RPMI7951 (cell line): ENCODE data around the gene ETV4. TPM values are rescaled to one million over a fixed set of nuclear protein-coding genes. Genes with fewer than 3 reads are reported as not detected.

Source experiments
- DNase-seq: peaks from one replicate; pipeline ENCODE4 v3.0.0-alpha.2; 2012; ENCODE audit warnings: low read depth
- total RNA-seq: library from RNA; depleted of rRNA; stranded (reverse); fragments of >200 nt; shearing (Covaris generic); gene quantifications from 2 replicates; pipeline ENCODE4 v1.2.3, GENCODE V29; 2014; rRNA removed

ETV4 gene
- 44.2 and 46.9 TPM in 2 replicates for total RNA-seq

- DNase-seq = peak; percentile 94
These were observed at the start of gene ETV4 for GRCh38 chr17:43546319-43547188. ETV4 (minus strand) TSS chr17:43546340; CDS start chr17:43545617, 723 bp downstream.

- no peak for DNase-seq
These were observed 49.3 kb upstream of the ETV4 start for GRCh38 chr17:43595466-43595865.

DNA sequence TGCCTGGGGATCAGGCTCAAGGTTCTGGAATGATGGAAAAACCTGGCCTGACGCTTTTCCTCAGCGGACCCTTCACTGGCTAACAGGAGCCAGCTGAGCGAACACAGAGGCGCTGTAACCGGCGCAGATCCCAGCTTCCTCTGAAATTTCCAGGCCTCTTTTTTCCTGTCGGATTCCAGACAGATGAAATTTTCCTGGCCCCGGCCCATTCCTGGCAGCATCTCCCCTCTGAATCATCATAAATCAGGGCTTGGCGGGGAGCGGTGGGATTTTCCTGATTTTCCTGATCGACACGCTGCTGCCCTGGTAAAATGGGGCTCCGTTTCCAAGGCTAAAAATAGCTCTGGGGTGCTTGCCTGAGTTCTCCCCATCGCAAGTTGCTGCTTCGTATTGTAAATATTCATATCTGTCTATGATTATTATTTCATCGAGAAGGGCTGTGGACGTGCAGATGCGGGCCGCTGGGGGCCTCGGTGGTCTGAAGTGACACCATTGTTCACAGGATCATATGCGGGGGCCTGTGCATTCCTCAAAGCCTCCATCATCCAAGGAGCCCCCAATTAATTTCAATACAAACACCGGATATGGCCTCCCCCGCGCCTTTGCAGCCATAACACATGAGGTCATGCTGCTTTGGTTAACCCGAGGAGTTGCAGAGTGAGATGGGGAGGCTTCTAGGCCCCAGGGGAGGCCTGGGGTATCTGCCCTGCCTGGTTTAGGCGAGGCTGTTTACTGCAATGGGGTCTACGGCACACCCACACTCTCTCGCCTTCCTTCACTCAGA lies 45.8 kb upstream of the ETV4 start:
- peak; percentile 84 for DNase-seq

DNA sequence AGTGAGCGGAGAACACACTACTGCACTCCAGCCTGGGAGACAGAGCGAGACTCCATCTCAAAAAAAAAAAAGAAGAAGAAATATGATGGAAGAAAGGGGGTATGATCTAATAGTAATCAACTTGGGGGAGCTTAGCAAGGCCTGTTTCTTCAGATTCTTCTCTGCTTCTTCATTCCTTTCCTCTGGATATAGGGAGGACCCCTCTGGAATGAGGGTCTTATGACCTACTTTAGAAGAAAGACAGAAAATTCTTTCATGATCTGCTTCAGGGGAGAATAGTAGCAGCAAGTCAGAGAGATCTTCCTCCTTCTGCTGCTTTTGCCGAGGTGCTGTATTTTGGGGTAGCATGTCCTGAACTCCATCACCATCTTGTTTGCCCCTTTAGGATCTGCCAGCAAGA lies 44.9 kb upstream of the ETV4 start:
- no peak for DNase-seq

- DNase-seq = no peak
These were observed 42.7 kb upstream of the ETV4 start for GRCh38 chr17:43588664-43589435.

- no peak for DNase-seq
These were observed 42.0 kb upstream of the ETV4 start for GRCh38 chr17:43588121-43588520.

- no peak for DNase-seq
These were observed 41.5 kb upstream of the ETV4 start for GRCh38 chr17:43587647-43588046.

GRCh38 chr17:43584666-43585102 lies 38.5 kb upstream of the ETV4 start:
- no peak for DNase-seq

DNA sequence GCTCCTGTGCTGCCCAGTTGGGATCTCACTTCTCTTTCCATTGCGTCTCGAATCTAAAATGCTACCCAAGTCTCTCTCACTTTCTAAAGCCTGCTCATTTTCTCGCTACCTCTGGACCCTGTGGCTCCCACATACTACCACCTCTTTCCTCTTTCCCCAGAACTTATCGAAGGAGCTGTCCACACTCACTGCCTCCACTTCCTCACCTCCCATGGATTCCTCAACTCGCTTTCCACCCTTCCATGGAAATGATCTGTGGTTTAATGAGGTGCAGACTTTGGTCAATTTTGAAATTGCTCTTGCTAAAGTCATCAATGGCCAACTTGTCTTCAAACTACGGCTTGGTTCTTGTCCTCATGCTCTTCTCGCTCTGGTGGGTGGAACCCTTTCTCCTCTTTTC lies 37.2 kb upstream of the ETV4 start:
- no peak for DNase-seq

DNA sequence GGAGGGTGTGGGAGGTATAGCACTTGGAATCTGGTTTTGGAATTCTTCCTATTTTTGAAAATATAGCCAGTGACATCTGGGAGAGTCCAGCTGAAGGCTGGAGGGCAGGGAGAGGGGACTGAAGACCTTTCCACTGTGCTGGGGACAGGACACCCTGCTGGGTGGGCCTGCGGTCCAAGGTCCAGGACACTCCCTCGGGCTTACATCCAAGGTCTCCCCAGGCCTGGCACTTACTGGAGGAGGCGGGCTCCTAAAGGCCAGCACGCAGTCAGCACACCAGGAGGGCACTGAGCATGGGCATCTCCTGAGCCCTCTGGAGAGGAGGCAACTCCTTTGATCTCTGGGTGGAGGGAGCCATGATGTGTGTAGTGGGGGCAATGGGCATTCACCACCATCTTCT lies 35.5 kb upstream of the ETV4 start:
- DNase-seq = peak; percentile 64

- DNase-seq = no peak
These were observed 35.0 kb upstream of the ETV4 start for GRCh38 chr17:43581130-43581529.

GRCh38 chr17:43579566-43580140 lies 33.5 kb upstream of the ETV4 start:
- DNase-seq = peak; percentile 91

GRCh38 chr17:43578699-43579565 lies 32.8 kb upstream of the ETV4 start:
- DNase-seq = peak; percentile 95

DNA sequence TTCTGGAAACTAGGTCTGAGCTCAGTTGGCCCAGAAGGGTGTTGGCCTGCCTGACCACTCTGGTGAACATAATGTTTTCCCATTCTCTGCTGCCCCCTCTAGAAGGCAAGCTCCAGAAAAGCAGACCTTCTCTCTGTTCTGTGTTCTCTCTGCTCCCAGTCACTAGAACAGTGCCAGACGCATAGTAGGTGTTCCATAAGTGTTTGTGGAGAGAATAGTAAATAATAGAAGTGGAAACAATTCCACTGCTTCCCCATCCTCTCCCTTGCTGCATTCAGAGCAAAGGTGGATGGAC lies 32.2 kb upstream of the ETV4 start:
- DNase-seq = no peak

GRCh38 chr17:43577664-43578403 lies 31.7 kb upstream of the ETV4 start:
- DNase-seq = no peak

GRCh38 chr17:43576563-43577229 lies 30.6 kb upstream of the ETV4 start:
- peak; percentile 68 for DNase-seq

DNA sequence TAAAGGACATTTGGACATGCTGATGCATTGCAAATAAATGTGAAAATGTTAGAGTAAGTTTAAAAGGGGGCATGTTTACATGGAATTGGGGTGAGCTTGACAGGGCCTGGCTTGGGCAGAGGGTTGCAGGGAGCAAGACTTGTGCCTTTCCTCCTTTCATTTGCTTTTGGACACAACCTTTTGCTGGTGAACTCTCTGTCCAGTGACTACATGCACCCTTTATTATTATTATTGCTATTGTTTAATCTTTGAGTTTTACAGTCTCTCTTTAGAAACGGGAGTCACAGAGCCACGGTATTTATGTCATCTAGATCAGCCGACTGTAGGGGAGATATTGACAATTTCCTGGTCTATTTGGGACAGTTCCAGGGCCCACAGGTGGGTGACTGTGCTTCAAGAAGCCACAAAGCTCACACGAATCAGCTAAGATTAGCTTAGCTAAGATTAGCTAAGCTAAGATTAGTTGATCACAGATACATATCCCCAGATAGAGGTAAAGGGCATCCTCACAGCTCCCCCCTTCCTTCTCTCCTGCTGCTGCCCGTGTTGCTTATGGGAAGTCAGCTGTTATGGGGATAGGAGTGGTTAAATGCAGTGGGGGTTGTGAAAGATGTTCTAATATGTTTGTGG lies 28.9 kb upstream of the ETV4 start:
- no peak for DNase-seq

- no peak for DNase-seq
These were observed 28.2 kb upstream of the ETV4 start for GRCh38 chr17:43574348-43574747.
